SK-N-SH (cell line): ENCODE results near the gene MEPE. TPM values are rescaled to one million over a fixed set of nuclear protein-coding genes. Genes with fewer than 3 reads are reported as not detected.

ENCODE experiments used
- CTCF ChIA-PET: fragments of 300-600, 350-600 bp; formaldehyde crosslinking; extraction: SDS; loops from one replicate; lab custom pipeline; 2021; lab: Yijun Ruan, JAX
- POLR2A ChIA-PET: fragments of 350-600 bp; sonication (Branson Sonifier 250); formaldehyde crosslinking; extraction: SDS; loops from one replicate; lab custom pipeline; 2020; ENCODE audit warnings: antibody characterized with exemption, inconsistent platforms; lab: Yijun Ruan, JAX
- DNase-seq: peaks from one replicate; pipeline ENCODE4 v3.0.0; 2012
- H2AFZ ChIP-seq: fragments of 200-600 bp; sonication (generic); 2 replicates; pipeline ENCODE4 v1.8.1; 2016; ENCODE audit warnings: antibody characterized with exemption, mild to moderate bottlenecking, low read depth
- H3F3A ChIP-seq: fragments of 200-600 bp; sonication (generic); replicated peaks from 2 replicates; pipeline ENCODE3; 2016; ENCODE audit warnings: antibody characterized with exemption, mild to moderate bottlenecking; ENCODE audit not compliant: insufficient read depth
- H3K27ac ChIP-seq, 2 experiments: fragments of 200-500 bp in 1 of 2; fragments of 200-600 bp in 1 of 2; sonication (Bioruptor generic) in 1 of 2; sonication (generic), shearing (Covaris generic) in 1 of 2; 2 replicates each; pipeline versions ENCODE4 v1.5.1 to v1.6.1; 2014 to 2016; ENCODE audit warnings: low read depth in 2 of 2, inconsistent platforms in 1 of 2, low read length in 1 of 2, mild to moderate bottlenecking in 1 of 2, mixed read lengths in 1 of 2
- H3K27me3 ChIP-seq: fragments of 200-600 bp; sonication (generic), shearing (Covaris generic); 2 replicates; pipeline ENCODE4 v1.6.1; 2016; ENCODE audit warnings: mixed run types; ENCODE audit not compliant: insufficient read depth
- H3K36me3 ChIP-seq, 2 experiments: fragments of 200-500 bp in 1 of 2; fragments of 200-600 bp in 1 of 2; sonication (Bioruptor generic) in 1 of 2; sonication (generic) in 1 of 2; replicated peaks in 1 of 2; 2 replicates each; pipeline versions ENCODE3 to v1.5.1; 2014 to 2016; ENCODE audit warnings: low read length in 1 of 2, mild to moderate bottlenecking in 1 of 2; ENCODE audit not compliant: insufficient read depth in 2 of 2, control insufficient read depth in 1 of 2
- H3K4me1 ChIP-seq, 2 experiments: fragments of 200-500 bp in 1 of 2; fragments of 200-600 bp in 1 of 2; sonication (Bioruptor generic) in 1 of 2; sonication (generic), shearing (Covaris generic) in 1 of 2; 2 replicates each; pipeline versions ENCODE4 v1.5.1 to v1.6.1; 2014 to 2016; ENCODE audit warnings: low read depth in 1 of 2, low read length in 1 of 2, mixed run types in 1 of 2; ENCODE audit not compliant: insufficient read depth in 2 of 2, control insufficient read depth in 1 of 2
- H3K4me2 ChIP-seq: fragments of 200-600 bp; sonication (generic), shearing (Covaris generic); 2 replicates; pipeline ENCODE4 v1.6.1; 2017; ENCODE audit warnings: mixed run types
- H3K4me3 ChIP-seq, 2 experiments: fragments of 200-500 bp in 1 of 2; fragments of 200-600 bp in 1 of 2; sonication (Bioruptor generic) in 1 of 2; sonication (generic), shearing (Covaris generic) in 1 of 2; 2 replicates each; pipeline versions ENCODE4 v1.5.1 to v1.8.1; 2014 to 2016; ENCODE audit warnings: low read depth in 2 of 2, inconsistent platforms in 1 of 2, low read length in 1 of 2, mild to moderate bottlenecking in 1 of 2, mixed read lengths in 1 of 2, moderate library complexity in 1 of 2
- H3K79me2 ChIP-seq: fragments of 200-600 bp; sonication (generic); 2 replicates; pipeline ENCODE4 v1.8.1; 2017; ENCODE audit warnings: mild to moderate bottlenecking; ENCODE audit not compliant: insufficient read depth
- H3K9ac ChIP-seq: fragments of 200-600 bp; sonication (generic); 2 replicates; pipeline ENCODE4 v1.6.1; 2017; ENCODE audit warnings: mixed run types
- H3K9me2 ChIP-seq: fragments of 200-600 bp; sonication (generic); 2 replicates; pipeline ENCODE4 v1.6.1; 2017; ENCODE audit warnings: mixed run types
- H3K9me3 ChIP-seq: fragments of 200-600 bp; sonication (generic); 2 replicates; pipeline ENCODE4 v1.6.1; 2017; ENCODE audit warnings: mixed run types, mild to moderate bottlenecking, moderate library complexity
- H4K20me1 ChIP-seq: fragments of 200-600 bp; sonication (generic); 2 replicates; pipeline ENCODE4 v1.6.1; 2017; ENCODE audit warnings: mild to moderate bottlenecking, mixed run types; ENCODE audit not compliant: insufficient read depth
- CHD2 ChIP-seq: fragments of 150-350 bp; IDR thresholded peaks from 2 replicates; pipeline ENCODE4 v1.6.1; 2018; ENCODE audit warnings: low read length; ENCODE audit not compliant: partially characterized antibody
- EZH2phosphoT487 ChIP-seq: fragments of 200-600 bp; sonication (generic); IDR thresholded peaks from 2 replicates; pipeline ENCODE4 v1.6.1; 2017; ENCODE audit warnings: low read depth, mixed run types, mild to moderate bottlenecking, antibody characterized with exemption, moderate library complexity, borderline replicate concordance
- GABPA ChIP-seq: IDR thresholded peaks from 2 replicates; pipeline ENCODE4 v1.4.0; 2012; ENCODE audit warnings: low read depth, mild to moderate bottlenecking
- GATA2 ChIP-seq: sonication (generic); formaldehyde crosslinking; IDR thresholded peaks from 2 replicates; pipeline ENCODE4 v1.5.0; 2020; ENCODE audit warnings: mild to moderate bottlenecking, missing genetic modification reagents
- IRF3 ChIP-seq: fragments of 150-350 bp; IDR thresholded peaks from 2 replicates; pipeline ENCODE4 v1.6.1; 2016; ENCODE audit warnings: mild to moderate bottlenecking, low read depth, low read length
- JUND ChIP-seq: IDR thresholded peaks from 2 replicates; pipeline ENCODE4 v1.4.0; 2012
- MAX ChIP-seq: IDR thresholded peaks from 2 replicates; pipeline ENCODE4 v1.4.0; 2012; ENCODE audit warnings: low read depth
- MEF2A ChIP-seq: IDR thresholded peaks from 2 replicates; pipeline ENCODE4 v1.4.0; 2012; ENCODE audit warnings: low read depth, borderline replicate concordance
- NRF1 ChIP-seq: IDR thresholded peaks from 2 replicates; pipeline ENCODE4 v1.6.1; 2012; ENCODE audit warnings: low read depth, mild to moderate bottlenecking, low read length
- PBX3 ChIP-seq: IDR thresholded peaks from 2 replicates; pipeline ENCODE4; 2012
- RAD21 ChIP-seq: IDR thresholded peaks from 2 replicates; pipeline ENCODE4 v1.6.1; 2012; ENCODE audit warnings: mild to moderate bottlenecking, low read length
- RCOR1 ChIP-seq: fragments of 150-350 bp; IDR thresholded peaks from 2 replicates; pipeline ENCODE4 v1.6.1; 2017; ENCODE audit warnings: antibody characterized with exemption, low read length
- SIN3A ChIP-seq: IDR thresholded peaks from 2 replicates; pipeline ENCODE4 v1.6.1; 2012; ENCODE audit warnings: low read depth, mild to moderate bottlenecking, low read length, moderate library complexity, borderline replicate concordance
- TAF1 ChIP-seq: IDR thresholded peaks from 2 replicates; pipeline ENCODE4 v1.6.1; 2012; ENCODE audit warnings: low read depth, mild to moderate bottlenecking, low read length, moderate library complexity, borderline replicate concordance
- TEAD4 ChIP-seq: IDR thresholded peaks from 2 replicates; pipeline ENCODE4 v1.4.0; 2012; ENCODE audit warnings: mild to moderate bottlenecking, borderline replicate concordance; ENCODE audit not compliant: insufficient read depth
- USF1 ChIP-seq: IDR thresholded peaks from 2 replicates; pipeline ENCODE4 v1.4.0; 2012; ENCODE audit warnings: low read depth, borderline replicate concordance
- USF2 ChIP-seq: fragments of 150-350 bp; IDR thresholded peaks from 2 replicates; pipeline ENCODE4 v1.6.1; 2017; ENCODE audit warnings: antibody characterized with exemption, low read length, low read depth, borderline replicate concordance
- ZBTB33 ChIP-seq: IDR thresholded peaks from 2 replicates; pipeline ENCODE4 v1.4.0; 2012; ENCODE audit warnings: low read depth, borderline replicate concordance
- WGBS: methylation state at CpG from one replicate; pipeline ENCODE4 v1.1.6; 2017; ENCODE audit warnings: low lambda C conversion rate; 5-methylcytosine and 5-hydroxymethylcytosine counted together
- polyA plus RNA-seq, 3 experiments: library from polyadenylated mRNA; depleted of rRNA; stranded (reverse); fragments of >200 nt; gene quantifications; 2 replicates each; pipeline ENCODE4 v1.2.3, GENCODE V29; 2012

Gene MEPE
- polyA plus RNA-seq, 1 of the 3 experiments (the other 2 are of a cell fraction): not detected

- no peaks in the 10 kb centered on the region for H3K9me2 ChIP-seq
- no peak within 1 kb of the TSS for H3K27ac ChIP-seq
- no peak within 1 kb of the TSS for H3K9ac ChIP-seq
- CTCF ChIA-PET: no interaction called here
- no peaks in the 10 kb centered on the region for H3K36me3 ChIP-seq
- H3F3A ChIP-seq: no peaks in the 10 kb centered on the region
- no peak within 1 kb of the TSS for H3K4me2 ChIP-seq
- no peaks in the 10 kb centered on the region for H3K79me2 ChIP-seq
- POLR2A ChIA-PET: no interaction called here
- H3K4me1 ChIP-seq: no peaks in the 10 kb centered on the region
- H3K9me3 ChIP-seq: no peaks in the 10 kb centered on the region
- 20% methylated on average over 4 of the region's 4 CpGs for WGBS
- H3K4me3 ChIP-seq: no peak within 1 kb of the TSS
- no peak for DNase-seq
- no peaks in the 10 kb centered on the region for H3K27me3 ChIP-seq
- no peak within 1 kb of the TSS for H2AFZ ChIP-seq
- TF ChIP-seq GATA2 (CRISPR knock-in tag) (no peak), ZBTB33 (no peak), JUND (no peak), RAD21 (no peak), CHD2 (no peak), MAX (no peak), USF1 (no peak), PBX3 (no peak), EZH2phosphoT487 (no peak), TEAD4 (no peak), GABPA (no peak)
- no peaks in the 10 kb centered on the region for H4K20me1 ChIP-seq
Measured at GRCh38 chr4:87799301-87800113, 33.3 kb upstream of the MEPE start, which contains the start of gene IBSP. Gene IBSP, plus strand, starts transcription at chr4:87799554. Its CDS starts 2,808 bp downstream, at chr4:87802362.

GRCh38 chr4:87802858-87803257 is 29.9 kb upstream of the MEPE start:
- Histone ChIP-seq H3K27ac (no peak overlapping the region), H3K9me2 (no peaks in the 10 kb centered on the region), H3K4me3 (no peak overlapping the region), H3K9me3 (no peaks in the 10 kb centered on the region), H3K9ac (no peak overlapping the region), H3F3A (no peaks in the 10 kb centered on the region), H2AFZ (no peak overlapping the region), H3K36me3 (no peaks in the 10 kb centered on the region), H3K4me1 (no peaks in the 10 kb centered on the region), H3K4me2 (no peak overlapping the region), H3K27me3 (no peaks in the 10 kb centered on the region), H4K20me1 (no peaks in the 10 kb centered on the region), H3K79me2 (no peaks in the 10 kb centered on the region)
- DNase-seq: no peak
- POLR2A ChIA-PET: no interaction called here
- TF ChIP-seq RCOR1 (no peak), MEF2A (no peak), SIN3A (no peak), USF2 (no peak), GABPA (no peak), TAF1 (no peak), CHD2 (no peak), USF1 (no peak), IRF3 (no peak), NRF1 (no peak)
- CTCF ChIA-PET: no interaction called here
